HG03378 (cell line): ENCODE data around the gene IRF7.
"Not testable (repeated sequence)": the region's sequence is repeated elsewhere in the genome, so short reads cannot be mapped to it uniquely, and the experiment has no call there.

Experiments
- ATAC-seq: cut with Tn5 transposase; IDR thresholded peaks from one replicate; pipeline ENCODE4 v1.9.1; 2021; ENCODE audit warnings: mild to moderate bottlenecking, moderate library complexity; ENCODE audit not compliant: unreplicated experiment

Gene IRF7

GRCh38 chr11:615504-616319, at the start of gene IRF7:
TSS of gene IRF7 (minus strand) at chr11:615950. CDS start at chr11:615364, 586 bp downstream.
- peak; percentile 72 for ATAC-seq

- ATAC-seq = no peak
Measured at GRCh38 chr11:665062-665703, 49.4 kb upstream of the IRF7 start.

- no peak for ATAC-seq
Measured at GRCh38 chr11:662689-663274, 47.0 kb upstream of the IRF7 start.

GRCh38 chr11:660681-661444, 45.1 kb upstream of the IRF7 start:
- ATAC-seq = no peak

- no peak for ATAC-seq
Measured at GRCh38 chr11:660281-660680, 44.5 kb upstream of the IRF7 start.

- no peak for ATAC-seq
Measured at GRCh38 chr11:659532-660085, 43.9 kb upstream of the IRF7 start.

- no peak for ATAC-seq
Measured at GRCh38 chr11:657691-658126, 42.0 kb upstream of the IRF7 start.

GRCh38 chr11:656866-657265, 41.1 kb upstream of the IRF7 start:
- no peak for ATAC-seq

- ATAC-seq = no peak
Measured at GRCh38 chr11:656426-656825, 40.7 kb upstream of the IRF7 start.

GRCh38 chr11:655036-655726, 39.4 kb upstream of the IRF7 start:
- no peak for ATAC-seq

GRCh38 chr11:654444-654843, 38.7 kb upstream of the IRF7 start:
- ATAC-seq = not testable (repeated sequence)

GRCh38 chr11:653837-654236, 38.1 kb upstream of the IRF7 start:
- ATAC-seq = no peak

- not testable (repeated sequence) for ATAC-seq
Measured at GRCh38 chr11:653136-653535, 37.4 kb upstream of the IRF7 start.

- ATAC-seq = no peak
Measured at GRCh38 chr11:650482-650881, 34.7 kb upstream of the IRF7 start.

GRCh38 chr11:647672-648158, 32.0 kb upstream of the IRF7 start:
- not testable (repeated sequence) for ATAC-seq

- ATAC-seq = no peak
Measured at GRCh38 chr11:646214-646613, 30.5 kb upstream of the IRF7 start.

- no peak for ATAC-seq
Measured at GRCh38 chr11:645536-645935, 29.8 kb upstream of the IRF7 start.

- no peak for ATAC-seq
Measured at GRCh38 chr11:643849-644738, 28.3 kb upstream of the IRF7 start.

GRCh38 chr11:643366-643765, 27.6 kb upstream of the IRF7 start:
- no peak for ATAC-seq
